ENCODE measurements around the gene DDRGK1. TPM values are rescaled to one million over a fixed set of nuclear protein-coding genes. Genes with fewer than 3 reads are reported as not detected.

Gene DDRGK1
- total RNA-seq, 1 donor from 2014 or later = 21.7 TPM

Other genes with a start within 250 kb of the DDRGK1 start
- gene GNRH2, start 161.1 kb downstream of the DDRGK1 start, total RNA-seq = not detected in 2 replicates
- gene MRPS26, start 158.6 kb downstream of the DDRGK1 start, total RNA-seq = 29.6 and 32.7 TPM in 2 replicates
- not detected in 2 replicates for gene OXT, start 133.1 kb downstream of the DDRGK1 start, total RNA-seq
- not detected in 2 replicates for gene AVP, start 120.0 kb downstream of the DDRGK1 start, total RNA-seq
- 16.0 and 17.7 TPM in 2 replicates for gene FASTKD5, start 44.8 kb downstream of the DDRGK1 start, total RNA-seq
- 1.8 and 3.2 TPM in 2 replicates for gene UBOX5, start 44.8 kb downstream of the DDRGK1 start, total RNA-seq
- 3.5 and 7.6 TPM in 2 replicates for gene LZTS3, start 31.1 kb downstream of the DDRGK1 start, total RNA-seq
- gene ITPA, start 4.8 kb upstream of the DDRGK1 start, total RNA-seq = 42.4 and 43.0 TPM in 2 replicates
- gene SLC4A11, start 34.5 kb upstream of the DDRGK1 start, total RNA-seq = 6.9 and 26.0 TPM in 2 replicates
- 10.5 and 13.9 TPM in 2 replicates for gene DNAAF9, start 203.0 kb upstream of the DDRGK1 start, total RNA-seq

Data from dermis microvascular lymphatic vessel endothelial cell (primary cell).